Esophagus muscularis mucosa (tissue), 4 donors: ENCODE data around the gene LAPTM4A. TPM values are rescaled to one million over a fixed set of nuclear protein-coding genes. Genes with fewer than 3 reads are reported as not detected.

Source experiments
- DNase-seq: peaks from one replicate; pipeline ENCODE4 v3.0.0-alpha.2; 2017; ENCODE audit errors: extremely low spot score
- H3K27ac ChIP-seq, 4 donors: fragments of 200-600 bp; sonication (generic); replicated peaks in 1 of 4; 1 replicate in 3 of 4; 2 replicates in 1 of 4; pipeline ENCODE4 v1.5.1; 2016 to 2019; ENCODE audit warnings: mild to moderate bottlenecking in 1 of 4
- H3K27me3 ChIP-seq, 4 donors: fragments of 200-600 bp; sonication (generic); one replicate each; pipeline versions ENCODE4 v1.5.1 to v1.6.0; 2016 to 2019
- H3K36me3 ChIP-seq, 4 donors: fragments of 200-600 bp; sonication (generic); one replicate each; pipeline ENCODE4 v1.5.1; 2016 to 2019
- H3K4me1 ChIP-seq, 4 donors: fragments of 200-600 bp; sonication (generic); one replicate each; pipeline ENCODE4 v1.5.1; 2016 to 2019
- H3K4me3 ChIP-seq, 4 donors: fragments of 200-600 bp; sonication (generic); 1 replicate in 2 of 4; 2 replicates in 2 of 4; pipeline ENCODE4 v1.5.1; 2016 to 2019; ENCODE audit warnings: mild to moderate bottlenecking in 4 of 4, moderate library complexity in 1 of 4
- H3K9me3 ChIP-seq, 4 donors: fragments of 200-600 bp; sonication (generic); 1 replicate in 3 of 4; 2 replicates in 1 of 4; pipeline ENCODE4 v1.5.1; 2016 to 2019
- CTCF ChIP-seq, 3 experiments: fragments of 200-600 bp in 2 of 3; fragments of 450-650 bp in 1 of 3; sonication (generic) in 2 of 3; IDR thresholded peaks; one replicate each; pipeline ENCODE4 v1.5.1; 2017 to 2019; ENCODE audit warnings: antibody characterized with exemption in 3 of 3, mild to moderate bottlenecking in 2 of 3, moderate library complexity in 1 of 3
- EP300 ChIP-seq: sonication (generic); formaldehyde crosslinking; IDR thresholded peaks from one replicate; pipeline ENCODE4 v1.6.1; 2017; ENCODE audit warnings: antibody characterized with exemption
- POLR2A ChIP-seq: fragments of 450-650 bp; IDR thresholded peaks from one replicate; pipeline ENCODE4 v1.6.1; 2017; ENCODE audit warnings: antibody characterized with exemption, moderate library complexity, mild to moderate bottlenecking, low read depth
- POLR2AphosphoS5 ChIP-seq, 2 donors: sonication (generic); formaldehyde crosslinking; IDR thresholded peaks; one replicate each; pipeline ENCODE4 v1.6.1; 2017; ENCODE audit warnings: antibody characterized with exemption in 2 of 2
- WGBS: methylation state at CpG from one replicate; pipeline ENCODE4 v1.1.5; 2018; 5-methylcytosine and 5-hydroxymethylcytosine counted together
- intact Hi-C: fragments of 100-400 bp; cut with DNase I; formaldehyde crosslinking; loops from one replicate; pipeline ENCODE4 v1.15.1; 2023
- total RNA-seq, 4 donors: library from RNA; depleted of rRNA; stranded (reverse); fragments of >200 nt; gene quantifications; one replicate each; pipeline versions ENCODE4 v1.1.0 to v1.2.1, GENCODE V29; 2016

Gene LAPTM4A
- total RNA-seq, 4 donors from 2014 or later: 154 to 215 (median 192) TPM

- intact Hi-C loops: loop anchor here (5.0 kb wide), 1 partner anchor 40 kb away; the partner anchor contains the start of gene LAPTM4A
- H3K9me3 ChIP-seq: no peaks in the 10 kb centered on the region
- 23% methylated on average over 4 of the region's 4 CpGs for WGBS
- H3K4me1 ChIP-seq: peaks cover 8 to 20% (median 19%) of the 10 kb centered on the region in 4 donors
- no peak for TF ChIP-seq POLR2A
- no peak for TF ChIP-seq EP300
- no peak for TF ChIP-seq POLR2AphosphoS5 (IDR thresholded peaks at IDR 0.05)
- no peak for TF ChIP-seq CTCF (IDR thresholded peaks at IDR 0.05)
- peak overlapping the region; percentile 66 to 83 (median 70) for H3K4me3 ChIP-seq
- no peak for DNase-seq
- H3K27me3 ChIP-seq: peaks cover 0 to 37% (median 0%) of the 10 kb centered on the region in 4 donors
- peak overlapping the region in 1 of 4 donors; percentile 67 for H3K27ac ChIP-seq
- no peaks in the 10 kb centered on the region for H3K36me3 ChIP-seq
Observed at GRCh38 chr2:20012032-20012281, 39.5 kb downstream of the LAPTM4A start.

- intact Hi-C loops: loop anchor here (5.0 kb wide), 1 partner anchor 41 kb away; the partner anchor contains the start of gene LAPTM4A
- Histone ChIP-seq H3K4me3 (peak overlapping the region in 2 of 4 donors; percentile 68 to 83), H3K9me3 (no peaks in the 10 kb centered on the region), H3K27me3 (peaks cover 0 to 37% (median 0%) of the 10 kb centered on the region in 4 donors), H3K4me1 (peaks cover 8 to 20% (median 19%) of the 10 kb centered on the region in 4 donors), H3K36me3 (no peaks in the 10 kb centered on the region), H3K27ac (no peak overlapping the region)
- DNase-seq: no peak
- 95% methylated on average over 12 of the region's 14 CpGs for WGBS
- TF ChIP-seq POLR2A: no peak
- no peak for TF ChIP-seq POLR2AphosphoS5 (IDR thresholded peaks at IDR 0.05)
- TF ChIP-seq EP300: no peak
- TF ChIP-seq CTCF (IDR thresholded peaks at IDR 0.05): no peak
Observed at GRCh38 chr2:20011276-20012031, 40.0 kb downstream of the LAPTM4A start.

- no peak overlapping the region for H3K4me3 ChIP-seq
- H3K4me1 ChIP-seq: peaks cover 8 to 20% (median 19%) of the 10 kb centered on the region in 4 donors
- no peaks in the 10 kb centered on the region for H3K36me3 ChIP-seq
- peaks cover 0 to 37% (median 0%) of the 10 kb centered on the region in 4 donors for H3K27me3 ChIP-seq
- no peak for DNase-seq
- H3K27ac ChIP-seq: no peak overlapping the region
- intact Hi-C loops: no loop called here
- 97% methylated on average over 5 of the region's 5 CpGs for WGBS
- no peaks in the 10 kb centered on the region for H3K9me3 ChIP-seq
- TF ChIP-seq POLR2A (no peak), POLR2AphosphoS5 (IDR thresholded peaks at IDR 0.05) (no peak), EP300 (no peak), CTCF (IDR thresholded peaks at IDR 0.05) (no peak)
Observed at GRCh38 chr2:20008703-20009102, 42.7 kb downstream of the LAPTM4A start.

GRCh38 chr2:20005891-20006470 is 45.4 kb downstream of the LAPTM4A start:
- no peak for TF ChIP-seq EP300
- no peak for TF ChIP-seq CTCF (IDR thresholded peaks at IDR 0.05)
- no peak for TF ChIP-seq POLR2AphosphoS5 (IDR thresholded peaks at IDR 0.05)
- TF ChIP-seq POLR2A: no peak
- DNase-seq: no peak

More at GRCh38 chr2:20005891-20006470, 45.4 kb downstream of the LAPTM4A start:
- intact Hi-C loops: no loop called here
- no peaks in the 10 kb centered on the region for H3K4me1 ChIP-seq
- no peak overlapping the region for H3K4me3 ChIP-seq
- no peaks in the 10 kb centered on the region for H3K9me3 ChIP-seq
- no peak overlapping the region for H3K27ac ChIP-seq
- H3K36me3 ChIP-seq: no peaks in the 10 kb centered on the region
- 94% methylated on average over 16 of the region's 17 CpGs for WGBS
- H3K27me3 ChIP-seq: peaks cover 0 to 22% (median 0%) of the 10 kb centered on the region in 4 donors
